ENCODE data around the gene VAV2.
A peak's percentile ranks its signal among the peaks of the same experiment; 100 is the strongest.
"Not testable (repeated sequence)": the region's sequence is repeated elsewhere in the genome, so short reads cannot be mapped to it uniquely, and the experiment has no call there.

VAV2 gene

DNA sequence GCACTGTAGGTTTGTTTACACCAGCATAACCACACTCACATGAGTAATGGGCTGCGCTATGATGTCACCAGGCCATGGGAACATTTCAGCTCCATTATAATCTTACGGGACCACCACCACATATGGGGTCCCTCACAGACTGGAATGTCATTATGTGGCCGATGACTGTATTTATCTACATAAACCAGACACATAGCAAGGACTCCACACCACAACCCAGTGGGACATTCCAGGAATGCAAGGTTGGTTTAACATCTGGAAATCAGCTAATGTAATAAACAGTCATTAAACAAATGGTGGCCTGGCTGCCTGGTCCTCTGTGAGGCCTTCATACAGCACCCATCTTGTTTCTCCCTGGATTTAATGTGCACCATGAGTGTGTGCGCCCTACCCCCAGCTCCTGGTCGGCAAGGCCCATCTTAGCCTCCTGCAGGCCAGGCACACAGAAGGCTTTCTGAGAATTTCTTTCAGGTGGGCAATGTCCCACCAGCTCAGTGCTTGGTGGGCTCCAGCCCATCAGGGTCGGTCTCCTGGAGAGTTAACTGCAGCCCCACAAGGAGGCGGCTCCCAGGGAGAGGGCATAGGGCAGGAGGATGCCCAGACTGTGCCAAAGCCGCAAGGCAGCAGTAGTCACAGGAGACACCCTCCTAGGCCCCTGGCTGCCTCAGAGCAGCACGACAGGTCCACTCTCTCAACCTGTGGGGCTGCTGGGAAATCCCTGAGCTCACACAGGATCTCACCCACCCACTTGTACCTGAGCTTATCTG, 218.1 kb downstream of the VAV2 start:
- ATAC-seq (no peak), DNase-seq (ENCODE audit: low spot score in 2 of 2) (no peak)
- Mint-ChIP-seq H3K27ac (no peak overlapping the region), H3K4me3 (no peak overlapping the region), H3K9me3 (no peaks in the 10 kb centered on the region), H3K4me1 (no peaks in the 10 kb centered on the region), H3K36me3 (no peaks in the 10 kb centered on the region)

DNA sequence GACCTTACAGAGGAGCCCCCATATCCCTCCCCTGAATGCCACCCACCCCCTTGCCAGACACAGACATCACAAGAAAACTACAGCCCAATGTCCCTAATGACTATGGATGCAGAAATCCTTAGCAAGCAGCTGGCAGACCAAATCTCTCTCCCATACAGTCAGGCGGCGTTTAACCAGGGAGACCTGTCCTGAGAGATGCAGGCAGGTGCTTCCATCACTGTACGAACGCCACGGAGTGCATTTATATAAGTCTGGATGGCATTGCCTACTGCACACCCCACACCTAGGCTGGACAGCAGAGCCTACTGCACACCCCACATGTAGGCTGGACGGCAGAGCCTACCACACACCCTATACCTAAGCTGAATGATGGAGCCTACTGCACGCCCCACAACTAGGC, 219.5 kb downstream of the VAV2 start:
- Mint-ChIP-seq H3K36me3 (no peaks in the 10 kb centered on the region), H3K4me1 (no peaks in the 10 kb centered on the region), H3K4me3 (no peak overlapping the region), H3K9me3 (peaks cover 3% of the 10 kb centered on the region), H3K27ac (no peak overlapping the region)
- DNase-seq (ENCODE audit: low spot score in 2 of 2) (no peak), ATAC-seq (no peak)

DNA sequence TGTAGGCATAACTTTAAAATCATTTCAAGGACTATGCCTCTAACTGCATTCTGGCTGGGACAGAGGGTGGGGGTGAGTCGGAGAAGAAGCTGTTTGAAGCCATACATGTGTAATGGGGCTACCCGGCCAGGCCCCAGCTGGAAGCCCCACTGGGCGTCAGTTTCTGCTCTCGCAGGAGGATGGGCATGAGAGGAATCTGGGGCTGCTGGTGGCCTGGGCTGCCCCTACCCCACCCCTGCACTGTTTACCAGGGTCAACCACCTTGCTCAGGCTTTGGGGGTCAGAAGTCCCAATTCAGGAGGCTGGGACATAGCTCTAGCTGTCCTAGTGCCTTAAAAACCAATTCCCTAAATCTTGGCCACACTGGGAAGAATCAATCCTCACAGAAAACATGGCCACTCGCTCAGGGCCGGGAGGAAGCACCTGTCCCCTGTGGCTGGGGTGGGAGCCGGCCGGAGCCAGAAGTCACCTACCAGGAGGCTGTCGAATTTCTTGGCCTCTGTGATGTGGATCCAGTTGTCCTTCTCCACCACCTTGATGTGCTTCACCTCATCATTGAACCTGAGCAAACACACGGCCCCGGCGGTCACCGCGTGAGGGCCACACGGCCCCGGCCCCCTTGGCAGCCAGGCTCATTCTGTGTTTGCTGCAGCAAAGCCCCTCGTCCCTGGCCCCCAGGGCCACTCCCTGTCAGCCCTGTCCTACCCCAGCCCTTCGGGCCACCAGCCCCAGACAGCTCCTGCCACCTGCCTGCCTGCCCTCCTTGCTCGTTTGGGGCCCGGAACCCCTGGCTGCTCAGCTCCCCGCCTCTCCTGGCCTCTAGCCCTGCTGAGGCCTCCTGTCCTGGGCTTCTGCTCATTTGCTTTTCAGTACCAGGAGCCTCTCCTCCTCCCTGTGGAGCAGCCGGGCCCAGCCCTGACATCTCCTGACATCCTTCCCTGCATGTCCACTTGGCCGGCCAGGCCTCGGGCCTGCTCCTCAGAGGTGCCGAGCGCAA, 220.3 kb downstream of the VAV2 start:
- DNase-seq (ENCODE audit: low spot score in 2 of 2) (no peak), ATAC-seq (no peak)
- Mint-ChIP-seq H3K9me3 (peaks cover 11% of the 10 kb centered on the region), H3K4me1 (no peaks in the 10 kb centered on the region), H3K36me3 (no peaks in the 10 kb centered on the region), H3K4me3 (no peak overlapping the region), H3K27ac (no peak overlapping the region)

DNA sequence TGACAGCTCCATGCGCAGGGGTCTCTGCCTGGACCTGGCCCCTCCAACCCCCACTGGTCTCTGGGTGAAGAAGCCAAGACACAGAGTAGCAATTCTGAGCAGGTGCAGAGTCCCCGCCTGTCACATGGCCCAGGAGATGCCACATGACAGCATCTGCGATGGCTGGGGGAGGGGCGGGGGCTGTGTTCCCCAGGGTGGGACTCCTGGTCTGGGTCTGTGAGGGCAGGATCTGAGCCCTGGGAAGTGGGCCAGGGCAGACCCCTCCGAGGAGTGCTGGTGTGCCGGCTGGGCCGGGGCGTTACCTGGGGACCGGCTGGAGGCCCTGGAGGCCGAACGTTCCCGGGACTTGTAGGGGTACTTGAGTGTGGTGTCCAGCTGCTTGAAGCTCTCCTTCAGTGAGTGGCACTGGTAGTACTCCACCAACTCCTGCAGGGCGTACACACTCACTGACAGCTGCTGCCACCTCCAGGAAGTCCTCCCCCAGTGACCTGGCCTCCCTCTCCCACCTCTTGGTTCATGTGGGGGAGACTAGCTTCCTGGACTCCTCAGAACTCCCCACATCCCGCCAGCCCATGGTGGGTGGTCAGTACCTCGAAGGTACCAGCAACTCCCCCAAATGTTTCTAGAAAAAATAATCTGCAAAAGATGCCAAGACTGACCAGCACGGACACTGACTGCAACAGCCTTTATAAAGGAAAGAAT, 221.9 kb downstream of the VAV2 start:
- Mint-ChIP-seq H3K36me3 (no peaks in the 10 kb centered on the region), H3K4me1 (no peaks in the 10 kb centered on the region), H3K27ac (no peak overlapping the region), H3K4me3 (no peak overlapping the region), H3K9me3 (peaks cover 13% of the 10 kb centered on the region)
- no peak for ATAC-seq
- DNase-seq (ENCODE audit: low spot score in 2 of 2) = no peak

DNA sequence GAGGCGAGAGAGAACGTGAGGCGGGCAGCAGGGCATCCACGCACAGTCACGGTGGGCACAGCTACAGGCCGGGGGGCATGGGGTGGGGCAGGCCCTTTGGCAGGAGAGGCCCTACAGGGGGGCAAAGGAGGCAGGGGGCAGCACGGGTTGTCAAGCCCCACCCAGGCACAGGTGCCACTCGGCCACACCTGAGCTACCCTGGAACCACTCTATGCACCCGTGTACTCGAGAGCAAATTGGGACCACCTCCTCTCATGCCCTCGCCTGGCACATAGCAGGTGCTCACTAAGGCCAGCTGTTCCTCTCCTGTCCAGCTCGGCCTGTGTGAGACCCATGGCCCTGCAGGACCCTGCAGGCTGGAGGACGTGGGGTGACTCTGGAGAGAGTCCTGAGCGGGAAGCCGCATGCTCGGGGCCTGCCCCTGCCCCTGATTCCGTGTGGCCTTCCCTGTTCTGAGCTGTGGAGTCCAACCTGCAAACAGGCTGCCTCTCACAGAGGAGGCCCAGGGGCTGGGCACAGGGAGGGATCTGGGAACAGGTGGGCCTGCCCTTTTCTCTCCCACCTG, 222.5 kb downstream of the VAV2 start:
- Mint-ChIP-seq H3K4me1 (no peaks in the 10 kb centered on the region), H3K27ac (no peak overlapping the region), H3K9me3 (peaks cover 13% of the 10 kb centered on the region), H3K36me3 (no peaks in the 10 kb centered on the region), H3K4me3 (no peak overlapping the region)
- ATAC-seq (peak; percentile 20), DNase-seq (ENCODE audit: low spot score in 2 of 2) (no peak)

DNA sequence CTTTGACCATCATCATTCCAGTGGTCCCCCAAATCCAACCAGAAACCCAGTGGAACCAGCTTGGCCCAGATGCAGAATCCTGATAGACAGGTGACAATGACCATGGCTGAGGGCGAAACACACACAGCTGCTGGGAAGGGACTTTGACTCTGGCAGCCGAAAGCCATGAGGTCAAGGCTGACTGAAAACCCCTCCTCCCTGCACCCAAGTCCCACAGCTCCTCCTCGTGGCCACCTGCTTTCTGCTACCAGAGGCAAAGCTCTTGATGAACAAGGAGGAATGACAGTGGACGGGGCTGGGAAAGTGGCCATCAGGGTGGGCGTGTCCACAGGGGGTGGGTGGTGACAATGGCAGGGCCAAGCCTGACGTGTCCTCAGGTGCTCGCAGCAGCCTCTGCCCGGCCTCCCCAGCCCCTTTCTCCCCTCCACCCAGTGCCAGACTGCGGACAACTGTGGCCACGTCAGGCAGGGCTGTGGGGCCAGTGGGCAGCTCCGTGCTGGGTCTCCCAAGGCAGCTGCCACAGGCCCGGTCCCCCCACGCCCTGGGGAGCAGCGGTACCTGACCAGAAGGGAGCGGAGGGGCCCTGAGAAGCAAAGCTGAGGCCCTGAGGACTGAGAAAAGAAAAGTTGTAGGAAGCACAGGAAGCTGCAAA, 223.1 kb downstream of the VAV2 start:
- Mint-ChIP-seq H3K4me3 (no peak overlapping the region), H3K27ac (no peak overlapping the region), H3K4me1 (no peaks in the 10 kb centered on the region), H3K9me3 (peaks cover 16% of the 10 kb centered on the region), H3K36me3 (no peaks in the 10 kb centered on the region)
- ATAC-seq (no peak), DNase-seq (ENCODE audit: low spot score in 2 of 2) (no peak)

DNA sequence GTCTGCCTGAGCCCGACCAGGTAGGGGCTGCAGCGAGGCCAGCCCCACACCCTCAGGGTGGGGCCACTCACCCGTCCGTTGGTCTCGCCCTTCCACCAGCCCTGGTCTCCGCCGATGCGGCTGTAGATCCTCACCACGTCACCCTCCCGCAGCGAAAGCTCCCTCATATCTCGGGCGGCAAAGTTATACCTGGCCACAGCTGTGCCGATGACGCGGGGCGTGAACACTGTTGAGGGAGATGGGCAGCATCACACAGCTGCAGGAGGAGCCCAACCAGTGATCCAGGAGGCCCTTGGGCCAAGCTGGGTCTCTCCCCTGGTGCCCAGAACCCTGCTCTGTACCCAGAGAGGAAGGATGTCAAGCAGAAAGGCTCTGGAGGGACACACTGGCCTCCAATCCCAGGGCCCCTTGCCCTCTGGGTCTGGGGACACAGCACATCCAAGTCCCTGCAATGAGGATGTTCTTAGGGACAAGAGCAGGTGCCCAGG, 223.7 kb downstream of the VAV2 start:
- no peaks in the 10 kb centered on the region for H3K4me1 Mint-ChIP-seq
- H3K4me3 Mint-ChIP-seq = no peak overlapping the region
- peaks cover 16% of the 10 kb centered on the region for H3K9me3 Mint-ChIP-seq
- no peaks in the 10 kb centered on the region for H3K36me3 Mint-ChIP-seq
- no peak for DNase-seq (ENCODE audit: low spot score in 2 of 2)
- ATAC-seq = no peak
- no peak overlapping the region for H3K27ac Mint-ChIP-seq

DNA sequence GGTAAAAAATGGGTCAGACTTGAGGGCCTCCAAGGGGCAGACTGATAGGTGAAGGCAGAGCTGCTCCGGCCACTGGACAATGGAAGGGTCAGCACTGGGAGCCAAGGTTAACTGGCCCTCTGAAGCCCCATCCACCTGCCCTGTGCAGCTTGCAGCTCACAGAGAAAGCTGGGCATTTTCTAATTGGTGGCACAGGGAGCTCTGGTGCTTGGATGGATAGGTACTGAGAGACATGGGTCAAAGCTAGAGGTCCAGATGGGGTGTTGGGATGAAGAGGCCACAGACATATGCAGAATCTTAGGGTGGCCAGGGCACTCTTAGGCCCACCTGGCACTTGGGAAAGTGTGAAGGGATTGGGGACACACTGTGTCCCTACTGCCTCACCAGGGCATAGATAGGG, 224.5 kb downstream of the VAV2 start:
- H3K4me3 Mint-ChIP-seq = no peak overlapping the region
- H3K36me3 Mint-ChIP-seq = no peaks in the 10 kb centered on the region
- H3K27ac Mint-ChIP-seq = no peak overlapping the region
- peaks cover 16% of the 10 kb centered on the region for H3K9me3 Mint-ChIP-seq
- no peak for ATAC-seq
- DNase-seq (ENCODE audit: low spot score in 2 of 2) = no peak
- H3K4me1 Mint-ChIP-seq = no peaks in the 10 kb centered on the region

DNA sequence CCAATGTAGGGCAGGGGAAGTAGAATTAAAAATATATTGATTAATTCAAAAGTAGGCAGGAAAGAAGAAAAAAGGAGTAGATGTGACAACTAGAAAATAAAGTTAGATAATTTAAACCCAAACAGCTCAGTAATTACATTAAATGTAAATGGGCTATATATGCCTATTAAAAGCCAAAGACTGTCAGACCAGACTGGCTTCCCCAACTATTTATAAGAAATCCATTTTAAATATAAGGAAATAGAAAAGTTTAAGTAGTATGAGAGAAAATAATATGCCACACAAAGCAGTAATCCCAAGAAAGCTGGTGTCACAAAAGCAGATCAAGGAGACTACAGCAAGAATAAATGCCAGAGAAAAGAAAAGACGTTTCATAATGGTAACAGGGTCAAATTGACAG, 225.1 kb downstream of the VAV2 start:
- no peaks in the 10 kb centered on the region for H3K4me1 Mint-ChIP-seq
- H3K36me3 Mint-ChIP-seq = no peaks in the 10 kb centered on the region
- no peak for ATAC-seq
- H3K9me3 Mint-ChIP-seq = peaks cover 16% of the 10 kb centered on the region
- DNase-seq (ENCODE audit: low spot score in 2 of 2) = no peak
- no peak overlapping the region for H3K27ac Mint-ChIP-seq
- H3K4me3 Mint-ChIP-seq = no peak overlapping the region

DNA sequence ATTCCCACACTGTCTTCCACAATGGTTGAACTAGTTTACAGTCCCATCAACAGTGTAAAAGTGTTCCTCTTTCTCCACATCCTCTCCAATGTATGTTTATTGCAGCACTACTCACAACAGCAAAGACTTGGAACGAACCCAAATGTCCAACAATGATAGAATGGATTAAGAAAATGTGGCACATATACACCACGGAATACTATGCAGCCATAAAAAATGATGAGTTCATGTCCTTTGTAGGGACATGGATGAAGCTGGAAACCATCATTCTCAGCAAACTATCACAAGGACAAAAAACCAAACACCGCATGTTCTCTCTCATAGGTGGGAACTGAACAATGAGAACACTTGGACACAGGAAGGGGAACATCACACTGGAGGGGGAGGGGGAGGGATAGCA, 225.9 kb downstream of the VAV2 start:
- not testable (repeated sequence) for H3K27ac Mint-ChIP-seq; H3K4me1 Mint-ChIP-seq; DNase-seq (ENCODE audit: low spot score in 2 of 2); H3K4me3 Mint-ChIP-seq; H3K36me3 Mint-ChIP-seq; ATAC-seq
- H3K9me3 Mint-ChIP-seq = peaks cover 16% of the 10 kb centered on the region

DNA sequence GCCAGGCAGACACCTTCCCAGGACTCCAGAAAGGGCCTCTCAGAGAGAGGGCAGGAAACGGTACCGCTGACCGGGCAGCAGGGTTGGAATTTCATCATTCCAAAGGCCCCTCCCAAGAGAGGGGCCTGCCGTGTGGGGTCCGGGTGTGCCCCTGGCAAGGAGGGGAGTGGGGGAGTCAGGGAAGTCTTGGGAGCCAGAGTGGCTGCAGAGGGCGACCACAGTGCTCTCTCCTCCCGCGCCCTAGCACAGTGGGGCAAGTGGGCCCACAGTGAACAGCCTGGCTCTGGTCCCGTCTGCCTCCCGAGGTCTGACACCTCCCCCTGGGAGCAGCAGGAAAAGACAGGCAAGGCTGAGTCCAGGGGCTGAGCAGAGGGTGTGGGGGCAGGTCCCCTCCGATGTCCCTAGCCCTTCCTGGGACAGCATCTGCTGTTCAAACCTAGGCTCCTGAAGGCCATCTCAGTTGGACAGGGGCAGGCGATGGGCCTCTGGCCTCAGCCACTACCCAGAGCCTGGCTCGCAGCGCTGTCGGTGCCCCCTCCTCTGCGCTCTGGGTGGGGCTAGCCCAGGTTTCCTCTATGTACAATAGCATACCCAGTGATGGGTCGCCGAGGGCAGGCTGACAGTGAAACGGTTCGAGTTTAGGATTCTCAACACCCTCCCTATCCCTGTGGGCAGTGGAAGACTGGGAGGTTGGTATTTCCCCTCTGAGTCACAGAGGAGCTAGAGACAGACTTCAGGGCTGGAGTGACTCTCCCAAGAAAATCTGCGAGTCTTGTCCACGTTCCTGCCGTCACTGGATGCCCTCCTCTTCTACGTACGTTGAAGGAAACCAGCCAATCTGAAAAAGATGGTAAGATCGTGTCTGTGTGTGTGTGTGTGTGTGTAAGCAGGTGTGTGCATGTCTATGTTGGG, 228.6 kb downstream of the VAV2 start:
- Mint-ChIP-seq H3K9me3 (peaks cover 16% of the 10 kb centered on the region), H3K36me3 (no peaks in the 10 kb centered on the region), H3K4me1 (no peaks in the 10 kb centered on the region), H3K4me3 (no peak overlapping the region), H3K27ac (no peak overlapping the region)
- no peak for ATAC-seq
- DNase-seq (ENCODE audit: low spot score in 2 of 2) = no peak

DNA sequence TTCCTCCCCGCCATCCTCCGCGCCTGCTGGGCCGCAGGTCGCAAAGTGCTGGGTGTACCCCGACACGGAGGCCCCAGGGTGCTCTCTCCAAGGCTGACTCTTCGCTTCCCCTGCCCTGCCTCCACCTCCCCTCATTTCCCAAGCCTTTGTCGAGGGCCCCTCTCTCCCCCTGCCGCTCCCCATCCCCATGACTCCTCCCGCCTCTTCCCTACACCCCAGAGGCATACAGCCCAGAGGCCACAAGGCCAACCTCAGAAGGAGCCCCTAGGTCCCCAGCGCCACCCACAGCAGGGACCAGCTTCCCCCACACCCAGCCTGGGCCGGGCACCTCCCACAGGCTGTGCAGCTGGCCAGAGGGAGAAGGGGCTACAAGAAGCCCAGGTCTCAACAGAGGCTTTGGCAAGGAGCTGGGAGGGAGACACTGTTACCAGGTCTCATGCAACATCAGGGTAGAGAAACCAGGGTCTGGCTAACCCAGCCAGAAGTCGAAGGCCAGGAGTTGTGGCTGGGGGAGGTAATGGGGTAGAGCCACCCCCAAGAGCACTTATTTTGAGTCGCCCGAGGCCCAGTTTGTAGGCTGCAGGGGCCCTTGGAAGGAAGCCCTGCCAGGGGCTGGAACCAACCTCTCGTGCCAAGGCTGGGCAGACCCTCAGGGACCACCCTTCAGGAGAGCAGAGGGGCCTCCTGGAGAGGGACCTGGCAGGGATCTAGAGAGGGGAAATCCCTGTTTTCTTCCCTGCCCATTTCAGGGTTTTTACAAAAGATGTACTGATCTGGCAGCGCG, 229.4 kb downstream of the VAV2 start:
- Mint-ChIP-seq H3K36me3 (no peaks in the 10 kb centered on the region), H3K9me3 (peaks cover 14% of the 10 kb centered on the region), H3K4me3 (no peak overlapping the region), H3K4me1 (no peaks in the 10 kb centered on the region), H3K27ac (no peak overlapping the region)
- no peak for ATAC-seq
- no peak for DNase-seq (ENCODE audit: low spot score in 2 of 2)

DNA sequence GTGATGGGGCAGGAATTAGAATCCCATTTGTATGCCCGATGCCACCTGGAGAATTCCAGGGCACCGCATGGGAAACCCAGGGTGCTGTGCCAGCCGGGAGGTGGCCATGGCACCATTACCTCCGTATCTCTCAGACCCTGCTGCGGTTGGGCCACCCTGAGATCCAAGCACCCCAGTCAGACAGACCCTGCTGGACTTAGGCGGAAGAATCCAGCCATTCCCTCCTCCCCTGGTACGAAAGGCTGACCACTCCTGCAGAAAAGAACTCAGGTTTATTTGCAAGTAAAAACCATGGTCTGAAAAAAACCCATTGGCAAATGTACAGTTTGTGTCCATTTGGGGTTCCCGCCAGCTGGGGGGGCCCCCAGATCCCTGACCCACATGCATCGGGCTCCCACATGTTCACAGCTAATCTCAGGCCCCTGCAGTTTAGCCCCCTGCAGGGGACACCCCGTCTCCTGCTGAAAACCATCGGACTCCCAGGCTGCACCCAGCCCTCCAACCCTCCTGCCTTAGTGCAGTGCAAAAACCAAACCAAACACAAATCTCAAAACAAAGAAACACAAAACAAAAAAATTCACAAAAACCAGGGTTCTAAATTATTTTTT, 230.4 kb downstream of the VAV2 start:
- no peak overlapping the region for H3K4me3 Mint-ChIP-seq
- ATAC-seq = no peak
- no peak for DNase-seq (ENCODE audit: low spot score in 2 of 2)
- H3K9me3 Mint-ChIP-seq = peaks cover 4% of the 10 kb centered on the region
- H3K27ac Mint-ChIP-seq = no peak overlapping the region
- no peaks in the 10 kb centered on the region for H3K36me3 Mint-ChIP-seq
- no peaks in the 10 kb centered on the region for H3K4me1 Mint-ChIP-seq
